Parathyroid adenoma (tissue), 2 donors: ENCODE data around the gene MAP7D2.

Experiments used
- H2AFZ ChIP-seq: fragments of 300-600 bp; sonication (generic); one replicate; pipeline ENCODE4 v1.7.0; 2017; ENCODE audit warnings: antibody characterized with exemption, mild to moderate bottlenecking
- H3K27ac ChIP-seq: fragments of 300-600 bp; sonication (generic); one replicate; pipeline ENCODE4 v1.7.0; 2017
- H3K27me3 ChIP-seq: fragments of 300-600 bp; sonication (generic); one replicate; pipeline ENCODE4 v1.7.0; 2017; ENCODE audit warnings: low read length; ENCODE audit not compliant: control insufficient read depth, insufficient read depth
- H3K36me3 ChIP-seq: fragments of 300-600 bp; sonication (generic); one replicate; pipeline ENCODE4 v1.7.0; 2017; ENCODE audit warnings: low read length; ENCODE audit not compliant: control insufficient read depth, insufficient read depth
- H3K4me1 ChIP-seq: fragments of 300-600 bp; sonication (generic); one replicate; pipeline ENCODE4 v1.7.0; 2017; ENCODE audit warnings: control low read depth
- H3K4me2 ChIP-seq: fragments of 300-600 bp; sonication (generic); one replicate; pipeline ENCODE4 v1.7.0; 2017; ENCODE audit warnings: low read length
- H3K4me3 ChIP-seq: fragments of 300-600 bp; sonication (generic); one replicate; pipeline ENCODE4 v1.7.0; 2017; ENCODE audit warnings: low read depth, low read length
- H3K79me2 ChIP-seq: fragments of 300-600 bp; sonication (generic); one replicate; pipeline ENCODE4 v1.7.0; 2017; ENCODE audit warnings: control low read depth
- H3K9ac ChIP-seq: fragments of 300-600 bp; sonication (generic); one replicate; pipeline ENCODE4 v1.7.0; 2017; ENCODE audit warnings: mild to moderate bottlenecking
- H3K9me3 ChIP-seq: fragments of 300-600 bp; sonication (generic); one replicate; pipeline ENCODE4 v1.7.0; 2017; ENCODE audit warnings: low read length; ENCODE audit not compliant: control insufficient read depth
- CTCF ChIP-seq: fragments of 300-600 bp; sonication (generic); IDR thresholded peaks from one replicate; pipeline ENCODE4 v1.7.0; 2017; ENCODE audit warnings: antibody characterized with exemption, mild to moderate bottlenecking
- donor health status: primary hyperparathyroidism.

MAP7D2 gene

DNA sequence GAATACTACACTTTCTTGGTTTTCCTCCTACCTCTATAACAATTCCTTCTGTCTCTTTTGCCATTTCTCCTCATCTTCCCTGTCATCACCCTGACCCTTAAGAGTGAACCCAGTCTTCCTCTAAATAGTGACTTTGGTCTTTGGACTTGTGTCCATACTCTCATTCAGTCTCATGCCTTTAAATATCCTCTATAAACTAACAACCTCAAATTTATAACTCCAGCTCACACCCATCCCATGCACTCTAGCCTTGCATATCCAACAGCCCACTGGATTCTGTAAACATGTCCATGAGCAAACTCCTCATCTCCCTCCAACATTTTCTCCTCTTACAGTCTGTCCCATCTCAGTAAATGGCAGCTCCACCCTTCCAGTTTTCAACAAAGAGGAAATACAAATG, 140.9 kb downstream of the MAP7D2 start:
- Histone ChIP-seq H2AFZ (no peak overlapping the region), H3K27ac (no peak overlapping the region), H3K36me3 (no peaks in the 10 kb centered on the region), H3K9ac (no peak overlapping the region), H3K4me1 (no peaks in the 10 kb centered on the region), H3K4me3 (no peak overlapping the region), H3K27me3 (no peaks in the 10 kb centered on the region), H3K9me3 (no peaks in the 10 kb centered on the region), H3K79me2 (peaks cover 3% of the 10 kb centered on the region), H3K4me2 (no peak overlapping the region)
- no peak for TF ChIP-seq CTCF

DNA sequence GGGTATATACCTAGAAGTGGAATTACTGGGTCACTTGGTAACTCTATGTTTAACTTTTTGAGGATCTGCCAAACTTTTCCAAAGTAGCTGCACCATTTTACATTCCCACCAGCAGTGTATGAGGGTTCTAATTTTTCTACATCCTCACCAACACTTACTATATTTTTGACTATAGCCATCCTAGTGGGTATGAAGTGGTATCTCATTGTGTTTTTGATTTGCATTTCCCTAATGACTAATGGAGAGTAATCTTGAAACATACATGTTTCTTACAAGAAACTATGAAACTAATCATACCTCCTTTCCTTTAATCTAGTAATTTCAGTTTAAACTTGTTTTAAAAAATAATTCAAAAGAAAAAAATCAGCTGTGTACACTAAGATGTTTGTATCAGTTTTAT, 143.7 kb downstream of the MAP7D2 start:
- H3K36me3 ChIP-seq = no peaks in the 10 kb centered on the region
- no peaks in the 10 kb centered on the region for H3K27me3 ChIP-seq
- no peaks in the 10 kb centered on the region for H3K4me1 ChIP-seq
- H3K27ac ChIP-seq = no peak overlapping the region
- H3K4me2 ChIP-seq = no peak overlapping the region
- H3K9me3 ChIP-seq = no peaks in the 10 kb centered on the region
- H2AFZ ChIP-seq = no peak overlapping the region
- H3K4me3 ChIP-seq = no peak overlapping the region
- peaks cover 3% of the 10 kb centered on the region for H3K79me2 ChIP-seq
- H3K9ac ChIP-seq = no peak overlapping the region
- no peak for TF ChIP-seq CTCF

DNA sequence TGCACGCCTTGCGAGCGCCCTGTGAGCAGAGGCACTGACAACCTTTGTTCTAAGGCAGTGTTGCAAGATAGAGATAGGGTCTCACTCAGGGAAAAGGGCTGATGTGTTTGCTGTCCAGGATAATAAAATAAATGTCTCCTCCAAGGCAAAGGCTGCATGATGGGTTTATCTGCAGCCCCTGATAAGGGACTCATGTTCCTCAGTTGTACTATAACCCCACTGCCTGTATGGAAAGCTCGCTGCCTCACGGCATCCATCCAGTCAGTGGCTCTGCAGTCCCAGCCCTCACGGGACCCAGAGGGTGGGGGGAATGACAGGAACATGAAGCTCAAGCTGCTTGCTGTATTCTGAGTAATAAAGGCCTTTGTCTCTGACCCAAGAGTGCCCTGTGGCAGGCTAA, 148.4 kb downstream of the MAP7D2 start:
- H3K9ac ChIP-seq = no peak overlapping the region
- TF ChIP-seq CTCF = no peak
- H3K27ac ChIP-seq = no peak overlapping the region
- H3K27me3 ChIP-seq = no peaks in the 10 kb centered on the region
- no peaks in the 10 kb centered on the region for H3K9me3 ChIP-seq
- no peaks in the 10 kb centered on the region for H3K4me1 ChIP-seq
- no peaks in the 10 kb centered on the region for H3K79me2 ChIP-seq
- no peaks in the 10 kb centered on the region for H3K36me3 ChIP-seq
- no peak overlapping the region for H2AFZ ChIP-seq
- H3K4me3 ChIP-seq = no peak overlapping the region
- no peak overlapping the region for H3K4me2 ChIP-seq

GRCh38 chrX:19966056-19966455, 150.7 kb downstream of the MAP7D2 start:
- Histone ChIP-seq H3K4me3 (no peak overlapping the region), H3K9ac (no peak overlapping the region), H3K36me3 (no peaks in the 10 kb centered on the region), H3K9me3 (no peaks in the 10 kb centered on the region), H3K27me3 (no peaks in the 10 kb centered on the region), H2AFZ (no peak overlapping the region), H3K27ac (no peak overlapping the region), H3K4me1 (no peaks in the 10 kb centered on the region), H3K4me2 (no peak overlapping the region), H3K79me2 (no peaks in the 10 kb centered on the region)
- no peak for TF ChIP-seq CTCF

DNA sequence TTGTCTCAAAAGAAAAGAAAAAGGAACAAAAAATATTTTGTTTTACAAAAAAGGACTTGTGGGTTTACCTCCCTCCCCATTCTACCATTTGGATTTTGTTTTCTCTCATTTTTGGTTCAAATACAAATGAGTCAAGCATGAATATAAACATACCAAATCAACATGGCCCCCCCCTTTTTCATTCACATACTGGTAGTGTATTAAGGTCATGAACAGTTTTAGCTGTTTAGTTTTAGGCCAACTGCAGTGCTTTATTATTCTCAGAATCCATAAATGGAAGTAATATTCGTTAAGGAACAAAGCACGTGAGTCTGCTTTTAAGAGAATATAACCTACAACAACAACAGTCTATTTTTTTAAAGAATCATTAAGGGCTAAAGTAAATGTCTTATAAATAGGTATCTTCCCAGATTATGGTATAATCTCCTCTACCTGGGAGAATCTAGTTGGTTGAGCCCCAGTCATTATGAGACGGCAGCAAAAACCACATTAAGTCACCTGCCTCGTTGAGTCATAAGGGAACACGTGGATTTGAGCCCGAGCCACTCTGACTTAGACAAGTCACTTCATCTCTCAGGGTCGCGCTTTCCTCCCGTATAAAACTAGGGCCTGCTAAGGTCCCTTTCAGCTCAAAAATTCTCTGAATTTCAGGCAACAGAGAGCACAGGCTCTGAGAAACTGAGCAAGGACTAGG, 152.5 kb downstream of the MAP7D2 start:
- H2AFZ ChIP-seq = no peak overlapping the region
- H3K9me3 ChIP-seq = no peaks in the 10 kb centered on the region
- H3K79me2 ChIP-seq = no peaks in the 10 kb centered on the region
- H3K36me3 ChIP-seq = no peaks in the 10 kb centered on the region
- no peak for TF ChIP-seq CTCF
- H3K4me3 ChIP-seq = no peak overlapping the region
- no peak overlapping the region for H3K9ac ChIP-seq
- no peaks in the 10 kb centered on the region for H3K4me1 ChIP-seq
- H3K27me3 ChIP-seq = no peaks in the 10 kb centered on the region
- H3K27ac ChIP-seq = no peak overlapping the region
- no peak overlapping the region for H3K4me2 ChIP-seq
